ENCODE results near the gene CRYGC.
"Not testable (repeated sequence)": the region's sequence is repeated elsewhere in the genome, so short reads cannot be mapped to it uniquely, and the experiment has no call there.

DNA sequence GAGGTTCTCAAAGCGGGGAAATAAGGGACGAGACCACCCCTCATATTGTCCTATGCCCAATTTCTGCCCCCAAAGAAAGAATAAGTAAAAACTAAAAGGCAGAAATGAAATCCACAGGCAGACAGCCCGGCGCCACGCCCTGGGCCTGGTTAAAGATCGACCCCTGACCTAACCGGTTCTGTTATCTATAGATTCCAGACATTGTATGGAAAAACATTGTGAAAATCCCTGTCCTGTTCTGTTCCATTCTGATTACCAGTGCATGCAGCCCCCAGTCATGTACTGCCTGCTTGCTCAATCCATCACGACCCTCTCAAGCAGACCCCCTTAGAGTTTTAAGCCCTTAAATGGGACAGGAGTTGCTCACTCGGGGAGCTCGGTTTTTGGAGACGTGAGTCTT is 12.2 kb downstream of the CRYGC start:
- TF ChIP-seq, protein P1, sequence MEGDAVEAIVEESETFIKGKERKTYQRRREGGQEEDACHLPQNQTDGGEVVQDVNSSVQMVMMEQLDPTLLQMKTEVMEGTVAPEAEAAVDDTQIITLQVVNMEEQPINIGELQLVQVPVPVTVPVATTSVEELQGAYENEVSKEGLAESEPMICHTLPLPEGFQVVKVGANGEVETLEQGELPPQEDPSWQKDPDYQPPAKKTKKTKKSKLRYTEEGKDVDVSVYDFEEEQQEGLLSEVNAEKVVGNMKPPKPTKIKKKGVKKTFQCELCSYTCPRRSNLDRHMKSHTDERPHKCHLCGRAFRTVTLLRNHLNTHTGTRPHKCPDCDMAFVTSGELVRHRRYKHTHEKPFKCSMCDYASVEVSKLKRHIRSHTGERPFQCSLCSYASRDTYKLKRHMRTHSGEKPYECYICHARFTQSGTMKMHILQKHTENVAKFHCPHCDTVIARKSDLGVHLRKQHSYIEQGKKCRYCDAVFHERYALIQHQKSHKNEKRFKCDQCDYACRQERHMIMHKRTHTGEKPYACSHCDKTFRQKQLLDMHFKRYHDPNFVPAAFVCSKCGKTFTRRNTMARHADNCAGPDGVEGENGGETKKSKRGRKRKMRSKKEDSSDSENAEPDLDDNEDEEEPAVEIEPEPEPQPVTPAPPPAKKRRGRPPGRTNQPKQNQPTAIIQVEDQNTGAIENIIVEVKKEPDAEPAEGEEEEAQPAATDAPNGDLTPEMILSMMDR (IDR thresholded peaks at IDR 0.05; ENCODE audit: low read depth, low read length, poor library complexity, severe bottlenecking) = not testable (repeated sequence)
- TF ChIP-seq EZH2phosphoT487 (IDR thresholded peaks at IDR 0.05; ENCODE audit: borderline replicate concordance, low read length) = not testable (repeated sequence)
